HCEC 1CT (cell line): Measurements from ENCODE around the gene CBX1.
"Not testable (repeated sequence)": the region's sequence is repeated elsewhere in the genome, so short reads cannot be mapped to it uniquely, and the experiment has no call there.

ENCODE experiments used
- DNase-seq: peaks from one replicate; pipeline ENCODE4 v3.0.0-alpha.2; 2017

CBX1 gene

GRCh38 chr17:48123111-48123510, 21.8 kb upstream of the CBX1 start:
- DNase-seq = no peak

GRCh38 chr17:48122665-48123045, 21.4 kb upstream of the CBX1 start:
- no peak for DNase-seq

GRCh38 chr17:48121923-48122664, 20.8 kb upstream of the CBX1 start:
- no peak for DNase-seq

GRCh38 chr17:48113201-48113676, 12.0 kb upstream of the CBX1 start:
- DNase-seq = no peak

GRCh38 chr17:48111937-48112241, 10.6 kb upstream of the CBX1 start:
- DNase-seq = no peak

GRCh38 chr17:48110761-48111160, 9.5 kb upstream of the CBX1 start:
- no peak for DNase-seq

GRCh38 chr17:48107137-48108055, 6.1 kb upstream of the CBX1 start, which contains the start of gene SNX11:
SNX11 (plus strand) TSS chr17:48107766; CDS start chr17:48112044, 4,278 bp downstream.
- peak; percentile 77 for DNase-seq

- no peak for DNase-seq
Observed at GRCh38 chr17:48106802-48107136, 5.5 kb upstream of the CBX1 start.

- DNase-seq = no peak
Observed at GRCh38 chr17:48104440-48104839, 3.2 kb upstream of the CBX1 start.

GRCh38 chr17:48102798-48103715, 1.8 kb upstream of the CBX1 start:
- DNase-seq = no peak

GRCh38 chr17:48102043-48102750, 919 bp upstream of the CBX1 start:
- DNase-seq = no peak

- DNase-seq = peak; percentile 53
Observed at GRCh38 chr17:48100591-48101011, 677 bp downstream of the CBX1 start.

- DNase-seq = peak; percentile 56
Observed at GRCh38 chr17:48100160-48100559, 1.1 kb downstream of the CBX1 start.

GRCh38 chr17:48095611-48096010, 5.7 kb downstream of the CBX1 start:
- DNase-seq = no peak

- no peak for DNase-seq
Observed at GRCh38 chr17:48093341-48094045, 7.8 kb downstream of the CBX1 start.

GRCh38 chr17:48084932-48085331, 16.3 kb downstream of the CBX1 start:
- no peak for DNase-seq

- no peak for DNase-seq
Observed at GRCh38 chr17:48081858-48082257, 19.4 kb downstream of the CBX1 start.

GRCh38 chr17:48077152-48077551, 24.1 kb downstream of the CBX1 start:
- DNase-seq = not testable (repeated sequence)

- peak; percentile 71 for DNase-seq
Observed at GRCh38 chr17:48074322-48075081, 26.8 kb downstream of the CBX1 start.

- DNase-seq = not testable (repeated sequence)
Observed at GRCh38 chr17:48073566-48074094, 27.6 kb downstream of the CBX1 start.

- DNase-seq = not testable (repeated sequence)
Observed at GRCh38 chr17:48072811-48073210, 28.5 kb downstream of the CBX1 start.
